GM19468 (cell line): ENCODE measurements around the gene SLC19A1.

Experiments used
- ATAC-seq: cut with Tn5 transposase; IDR thresholded peaks from one replicate; pipeline ENCODE4 v1.9.1; 2021; ENCODE audit warnings: mild to moderate bottlenecking, moderate library complexity, moderate number of reproducible peaks; ENCODE audit not compliant: unreplicated experiment; ENCODE audit errors: extremely low read depth

Gene SLC19A1

GRCh38 chr21:45523411-45524101 is 18.7 kb downstream of the SLC19A1 start:
- ATAC-seq: no peak

GRCh38 chr21:45522986-45523385 is 19.3 kb downstream of the SLC19A1 start:
- no peak for ATAC-seq

DNA sequence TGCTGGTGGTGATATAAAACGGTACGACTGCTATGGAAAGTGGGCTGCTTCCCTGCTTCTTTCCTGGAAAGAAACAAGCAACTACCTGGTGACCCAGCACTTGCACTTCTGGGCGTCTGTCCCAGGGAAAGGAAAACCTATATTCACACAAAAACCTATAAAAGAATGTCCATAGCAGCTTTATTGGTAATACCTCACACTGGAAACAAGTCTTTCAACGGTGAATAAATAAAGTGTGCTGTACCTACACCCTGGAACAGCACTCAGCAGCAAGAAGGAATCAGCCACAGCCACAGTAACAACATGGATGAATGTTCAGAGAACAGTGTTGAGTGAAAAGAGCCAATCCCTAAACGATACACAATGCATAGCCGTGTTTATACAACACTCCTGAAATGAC is 19.9 kb downstream of the SLC19A1 start:
- no peak for ATAC-seq

DNA sequence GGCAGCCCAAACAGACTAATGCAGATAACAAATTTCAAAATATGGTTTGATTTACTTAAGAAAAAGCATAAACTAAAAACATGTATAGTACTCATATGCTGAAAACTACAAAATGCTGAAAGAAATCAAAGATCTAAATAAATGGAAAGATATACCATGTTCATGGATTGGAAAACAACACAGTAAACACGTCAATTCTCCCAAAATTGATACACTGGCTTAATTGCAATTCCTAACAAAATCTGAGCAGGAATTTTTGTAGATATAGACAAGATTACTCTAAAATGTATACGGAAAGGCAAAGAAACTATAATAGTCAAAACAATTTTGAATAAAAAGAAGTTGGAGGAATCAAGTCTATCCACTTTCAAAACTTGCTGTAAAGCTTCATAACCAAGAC is 21.0 kb downstream of the SLC19A1 start:
- no peak for ATAC-seq

DNA sequence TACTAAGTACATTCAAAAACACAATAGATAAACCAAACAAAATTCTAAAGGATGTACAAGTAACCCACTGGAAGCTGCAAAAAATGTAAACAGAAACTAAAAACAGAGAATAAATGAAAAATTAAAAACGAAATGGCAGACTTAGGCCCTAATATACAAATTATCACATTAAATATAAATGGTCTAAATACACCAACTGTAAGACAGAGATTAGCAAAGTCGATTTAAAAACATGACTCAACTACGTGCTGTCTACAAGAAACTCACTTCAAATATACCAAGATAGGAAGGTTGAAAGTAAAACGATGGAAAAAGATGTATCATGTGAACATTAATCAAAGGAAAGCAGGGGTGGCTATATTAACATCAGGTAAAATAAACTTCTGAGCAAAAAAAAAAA is 23.1 kb downstream of the SLC19A1 start:
- no peak for ATAC-seq

DNA sequence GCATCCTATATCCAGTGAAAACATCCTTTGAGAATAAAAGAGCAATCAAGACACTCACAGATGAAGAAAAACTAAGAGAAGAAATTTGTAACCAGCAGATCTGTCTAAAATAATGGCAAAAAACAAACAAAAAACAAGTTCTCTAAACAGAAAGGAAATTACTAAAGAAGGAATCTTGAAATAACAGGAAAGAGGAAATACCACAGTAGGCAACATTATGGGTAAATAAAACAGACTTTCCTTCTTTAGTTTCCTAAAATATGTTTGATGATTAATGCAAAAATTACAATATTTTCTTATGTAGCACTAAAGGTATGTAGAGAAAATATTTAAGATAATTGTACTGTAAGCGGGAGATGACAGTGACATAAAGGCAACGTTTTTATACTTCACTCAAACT is 23.5 kb downstream of the SLC19A1 start:
- ATAC-seq: no peak

DNA sequence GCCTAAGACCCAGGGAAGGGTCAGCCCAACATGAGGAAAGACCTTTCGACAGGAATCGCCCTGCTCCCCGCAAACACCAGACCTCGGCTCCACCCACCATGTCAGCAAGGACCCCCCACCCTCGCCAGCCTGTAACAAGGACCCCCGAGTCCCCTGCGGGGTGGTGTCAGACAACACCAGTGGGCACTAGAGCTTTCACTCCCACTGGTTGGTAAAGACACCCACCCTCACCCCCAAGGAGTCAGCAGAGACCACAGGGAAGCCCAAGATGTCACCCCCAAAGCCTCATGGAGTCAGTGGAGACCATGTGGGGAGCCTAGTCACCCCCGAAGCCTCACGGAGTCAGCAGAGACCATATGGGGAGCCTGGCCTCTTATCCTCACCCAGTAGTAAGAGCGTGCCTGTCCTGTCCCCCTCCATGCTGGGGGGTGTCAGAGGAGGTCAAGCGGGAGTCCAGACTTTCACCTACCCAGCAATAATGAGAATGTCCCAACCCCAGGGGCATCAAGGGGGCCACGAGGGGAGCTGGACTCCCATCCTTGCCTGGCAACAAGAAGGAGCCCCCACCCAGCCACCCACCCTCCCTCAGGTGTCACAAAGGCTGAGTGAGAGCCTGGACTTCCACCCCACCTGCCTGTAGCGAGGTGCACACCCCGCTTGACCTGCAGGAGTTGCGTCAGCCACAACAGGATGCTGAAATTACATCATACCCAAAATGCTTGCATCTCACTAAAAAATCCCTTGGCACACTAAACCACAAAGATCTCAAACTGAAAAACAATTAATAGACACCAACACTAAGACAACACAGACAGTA is 24.8 kb downstream of the SLC19A1 start:
- ATAC-seq: no peak

DNA sequence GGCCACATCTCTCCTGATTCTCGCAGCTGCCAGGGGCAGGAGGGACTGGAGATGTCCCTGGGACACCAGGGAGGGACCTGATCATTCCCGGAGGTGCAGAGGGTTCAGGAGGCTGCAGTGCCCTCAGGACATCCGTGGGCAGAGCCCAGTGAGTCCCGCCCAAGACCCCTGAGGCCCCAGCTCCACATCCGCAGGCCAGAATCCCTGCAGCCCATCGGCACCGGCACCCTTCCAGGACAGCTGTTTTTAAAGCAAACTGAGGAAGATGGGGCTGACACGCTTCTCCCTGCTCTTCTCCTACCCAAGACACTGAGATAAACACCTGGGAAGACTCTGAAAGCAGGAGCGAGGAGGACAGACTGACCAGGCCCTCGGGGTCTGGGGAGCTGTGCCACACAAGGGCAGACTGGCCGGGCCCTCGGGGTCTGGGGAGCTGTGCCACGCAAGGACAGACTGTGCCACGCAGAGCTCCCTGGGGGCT is 25.5 kb downstream of the SLC19A1 start:
- no peak for ATAC-seq

GRCh38 chr21:45516071-45516670 is 26.1 kb downstream of the SLC19A1 start:
- ATAC-seq: no peak

- ATAC-seq: no peak
These were observed 26.8 kb downstream of the SLC19A1 start for GRCh38 chr21:45515241-45516061.

GRCh38 chr21:45514311-45515021 is 27.8 kb downstream of the SLC19A1 start:
- no peak for ATAC-seq

DNA sequence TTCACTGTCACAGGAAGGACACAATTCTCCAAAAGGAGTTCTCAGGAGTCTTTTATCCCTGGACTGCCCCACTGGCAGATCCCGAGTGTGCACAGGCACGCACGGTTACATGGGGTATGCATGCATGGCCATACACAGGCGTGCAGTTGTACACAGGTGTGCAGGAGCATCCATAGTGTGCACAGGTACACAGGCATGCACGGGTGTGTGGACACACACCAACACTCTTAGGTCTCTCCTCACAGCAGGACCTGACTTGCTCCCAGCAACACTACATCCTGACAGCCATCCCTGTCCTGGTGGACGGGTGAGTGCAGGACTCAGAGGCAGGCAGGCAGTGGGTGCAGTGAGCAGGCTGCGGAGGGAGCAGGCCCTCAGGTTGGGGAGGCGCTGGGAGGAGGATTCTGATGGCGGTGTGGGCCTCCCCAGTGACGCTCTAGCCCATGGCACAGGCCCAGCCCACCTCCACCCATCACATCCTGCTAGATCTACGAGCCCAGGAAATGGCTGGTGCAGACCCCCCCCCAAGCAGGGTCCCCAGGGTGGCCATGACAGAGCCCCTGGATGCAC is 28.4 kb downstream of the SLC19A1 start:
- ATAC-seq: no peak

- no peak for ATAC-seq
These were observed 29.1 kb downstream of the SLC19A1 start for GRCh38 chr21:45513003-45513717.

GRCh38 chr21:45512626-45513002 is 29.6 kb downstream of the SLC19A1 start:
- no peak for ATAC-seq

DNA sequence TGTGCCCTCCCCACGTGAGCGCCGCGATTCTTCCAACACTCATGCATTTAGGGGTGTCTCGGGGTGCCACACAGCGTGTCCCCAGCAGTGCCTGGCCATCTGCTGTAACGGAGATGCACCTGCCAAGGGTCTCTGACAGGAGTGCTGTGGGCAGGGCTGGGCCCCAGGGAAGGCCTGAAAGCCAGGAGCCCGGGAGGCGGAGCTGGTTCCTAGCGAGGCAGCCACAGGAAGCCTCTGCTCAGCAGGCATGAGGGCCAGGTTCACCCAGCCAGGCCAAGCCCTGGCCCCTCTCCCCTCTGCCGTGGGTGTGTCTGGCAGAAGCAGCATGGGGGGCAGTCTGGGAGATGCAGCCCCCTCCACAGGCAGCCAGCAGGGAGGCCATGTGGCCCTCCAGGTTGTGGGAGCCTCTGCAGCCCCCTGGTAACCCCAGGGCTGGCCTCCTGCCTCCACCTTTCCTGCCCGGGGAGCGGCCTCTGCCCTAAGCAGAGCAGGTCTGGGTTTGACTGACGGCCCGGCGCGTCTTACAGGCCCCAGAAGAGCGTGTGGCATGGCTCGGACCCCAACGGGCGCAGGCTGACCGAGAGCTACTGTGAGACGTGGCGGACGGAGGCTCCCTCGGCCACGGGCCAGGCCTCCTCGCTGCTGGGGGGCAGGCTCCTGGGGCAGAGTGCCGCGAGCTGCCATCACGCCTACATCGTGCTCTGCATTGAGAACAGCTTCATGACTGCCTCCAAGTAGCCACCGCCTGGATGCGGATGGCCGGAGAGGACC is 30.4 kb downstream of the SLC19A1 start:
- no peak for ATAC-seq

GRCh38 chr21:45511007-45511406 is 31.2 kb downstream of the SLC19A1 start:
- no peak for ATAC-seq

DNA sequence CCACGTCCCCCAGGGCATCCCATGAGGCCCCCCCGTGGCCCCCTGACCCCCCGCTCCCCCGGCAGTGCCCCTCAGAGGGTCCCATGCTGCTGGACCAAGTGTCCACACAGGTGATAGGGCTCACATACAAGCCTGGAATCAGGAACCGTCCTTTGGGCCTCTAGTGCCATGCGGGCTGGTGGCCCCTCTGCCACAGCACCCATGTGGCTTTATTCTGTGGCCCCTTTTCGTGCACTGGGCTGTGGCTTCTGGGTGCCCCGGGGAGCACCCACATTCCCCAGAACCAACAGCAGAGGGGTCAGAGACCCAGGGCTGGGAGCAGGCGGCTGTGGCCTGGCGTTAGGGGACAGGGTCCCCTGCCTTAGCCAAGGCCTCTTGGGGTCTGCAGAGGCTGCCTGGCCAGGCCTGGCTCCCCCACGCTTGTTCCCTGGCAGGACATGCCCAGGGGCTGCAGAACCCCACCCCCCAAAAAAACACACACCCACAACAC is 31.7 kb downstream of the SLC19A1 start:
- ATAC-seq: no peak
